Stomach (tissue), 9 donors: ENCODE measurements around the gene PCDH9. TPM values are rescaled to one million over a fixed set of nuclear protein-coding genes. Genes with fewer than 3 reads are reported as not detected.

Experiments used
- DNase-seq, 2 donors: peaks; one replicate each; pipeline versions ENCODE4 v3.0.0 to v3.0.0-alpha.2; 2013 to 2019
- H3K27ac ChIP-seq, 5 donors: fragments of 200-600 bp in 4 of 5; sonication (generic) in 4 of 5; one replicate each; pipeline ENCODE4 v1.5.1; 2013 to 2019; ENCODE audit warnings: mild to moderate bottlenecking in 1 of 5, moderate library complexity in 1 of 5
- H3K27me3 ChIP-seq, 3 donors: fragments of 200-600 bp; sonication (generic); one replicate each; pipeline ENCODE4 v1.5.1; 2017 to 2019; ENCODE audit warnings: mixed run types in 1 of 3
- H3K36me3 ChIP-seq, 4 donors: fragments of 200-600 bp; sonication (generic); 1 replicate in 3 of 4; 2 replicates in 1 of 4; pipeline ENCODE4 v1.5.1; 2016 to 2019
- H3K4me1 ChIP-seq, 4 donors: fragments of 200-600 bp; sonication (generic); one replicate each; pipeline ENCODE4 v1.5.1; 2016 to 2019
- H3K4me3 ChIP-seq, 4 donors: fragments of 200-600 bp; sonication (generic) in 3 of 4; one replicate each; pipeline ENCODE4 v1.5.1; 2016 to 2019; ENCODE audit warnings: mild to moderate bottlenecking in 1 of 4
- H3K9me3 ChIP-seq, 4 donors: fragments of 200-600 bp; sonication (generic); one replicate each; pipeline ENCODE4 v1.5.1; 2016 to 2019
- EP300 ChIP-seq: sonication (generic); formaldehyde crosslinking; IDR thresholded peaks from one replicate; pipeline ENCODE4 v1.6.1; 2017; ENCODE audit warnings: antibody characterized with exemption
- POLR2A ChIP-seq, 4 donors: fragments of 450-650 bp; IDR thresholded peaks; one replicate each; pipeline ENCODE4 v1.6.1; 2016; ENCODE audit warnings: antibody characterized with exemption in 4 of 4, control low read depth in 2 of 4, mild to moderate bottlenecking in 1 of 4, moderate library complexity in 1 of 4
- POLR2AphosphoS5 ChIP-seq, 3 donors: sonication (generic); formaldehyde crosslinking; IDR thresholded peaks; one replicate each; pipeline ENCODE4 v1.6.1; 2016; ENCODE audit warnings: antibody characterized with exemption in 3 of 3
- WGBS, 5 donors: extraction: QIAGEN DNeasy Blood & Tissue Kit in 3 of 5; methylation state at CpG; one replicate each; pipeline versions ENCODE4 v1.1.5 to v1.1.7; 2013 to 2018; 5-methylcytosine and 5-hydroxymethylcytosine counted together
- intact Hi-C: fragments of 100-400 bp; cut with DNase I; formaldehyde crosslinking; loops from one replicate; pipeline ENCODE4 v1.15.1; 2023; ENCODE audit warnings: low total_unique reads
- polyA plus RNA-seq, 3 donors: library from polyadenylated mRNA; stranded (reverse); fragments of 200-250 nt; gene quantifications; one replicate each; pipeline ENCODE4 v1.2.3, GENCODE V29; 2013
- total RNA-seq, 5 donors: library from RNA; depleted of rRNA; stranded (reverse); fragments of >200 nt; gene quantifications; one replicate each; pipeline versions ENCODE4 v1.1.0 to v1.2.3, GENCODE V29; 2014 to 2016
- TF ChIP-seq, protein P1 (sequence below), 7 experiments: fragments of 450-650 bp in 4 of 7; fragments of 200-600 bp in 3 of 7; sonication (generic) in 3 of 7; IDR thresholded peaks; one replicate each; pipeline ENCODE4 v1.5.1; 2016 to 2019; ENCODE audit warnings: antibody characterized with exemption in 7 of 7, control low read depth in 2 of 7, mild to moderate bottlenecking in 1 of 7
- donor health status: healthy with polysubstance abuse.
- donor health status: Bipolar disorder and iron deficiency.
- donor health status: healthy.

PCDH9 gene
- total and polyA plus RNA-seq, 8 donors: 0.40 to 36.2 (median 3.7) TPM

- Histone ChIP-seq H3K4me1 (peaks cover 0 to 7% (median 0%) of the 10 kb centered on the region in 4 donors), H3K27me3 (no peaks in the 10 kb centered on the region), H3K27ac (no peak overlapping the region), H3K9me3 (no peaks in the 10 kb centered on the region), H3K4me3 (no peak overlapping the region), H3K36me3 (no peaks in the 10 kb centered on the region)
- TF ChIP-seq POLR2A (IDR thresholded peaks at IDR 0.05) (no peak), EP300 (no peak), POLR2AphosphoS5 (IDR thresholded peaks at IDR 0.05) (no peak)
- TF ChIP-seq, protein P1, sequence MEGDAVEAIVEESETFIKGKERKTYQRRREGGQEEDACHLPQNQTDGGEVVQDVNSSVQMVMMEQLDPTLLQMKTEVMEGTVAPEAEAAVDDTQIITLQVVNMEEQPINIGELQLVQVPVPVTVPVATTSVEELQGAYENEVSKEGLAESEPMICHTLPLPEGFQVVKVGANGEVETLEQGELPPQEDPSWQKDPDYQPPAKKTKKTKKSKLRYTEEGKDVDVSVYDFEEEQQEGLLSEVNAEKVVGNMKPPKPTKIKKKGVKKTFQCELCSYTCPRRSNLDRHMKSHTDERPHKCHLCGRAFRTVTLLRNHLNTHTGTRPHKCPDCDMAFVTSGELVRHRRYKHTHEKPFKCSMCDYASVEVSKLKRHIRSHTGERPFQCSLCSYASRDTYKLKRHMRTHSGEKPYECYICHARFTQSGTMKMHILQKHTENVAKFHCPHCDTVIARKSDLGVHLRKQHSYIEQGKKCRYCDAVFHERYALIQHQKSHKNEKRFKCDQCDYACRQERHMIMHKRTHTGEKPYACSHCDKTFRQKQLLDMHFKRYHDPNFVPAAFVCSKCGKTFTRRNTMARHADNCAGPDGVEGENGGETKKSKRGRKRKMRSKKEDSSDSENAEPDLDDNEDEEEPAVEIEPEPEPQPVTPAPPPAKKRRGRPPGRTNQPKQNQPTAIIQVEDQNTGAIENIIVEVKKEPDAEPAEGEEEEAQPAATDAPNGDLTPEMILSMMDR (IDR thresholded peaks at IDR 0.05): no peak
- peak in 1 of 2 donors; percentile 7 for DNase-seq
- intact Hi-C loops: no loop called here
- WGBS, 5 donors: 69 to 88% (median 84%) methylated on average over 1 of the region's 1 CpG
Observed at GRCh38 chr13:66915596-66916185, 314.4 kb downstream of the PCDH9 start.

- Histone ChIP-seq H3K36me3 (no peaks in the 10 kb centered on the region), H3K4me3 (no peak overlapping the region), H3K9me3 (no peaks in the 10 kb centered on the region), H3K4me1 (peaks cover 0 to 7% (median 0%) of the 10 kb centered on the region in 4 donors), H3K27ac (no peak overlapping the region), H3K27me3 (no peaks in the 10 kb centered on the region)
- DNase-seq: no peak
- TF ChIP-seq EP300: no peak
- no peak for TF ChIP-seq POLR2A (IDR thresholded peaks at IDR 0.05)
- TF ChIP-seq, protein P1 (IDR thresholded peaks at IDR 0.05): no peak
- TF ChIP-seq POLR2AphosphoS5 (IDR thresholded peaks at IDR 0.05): no peak
- 62 to 80% (median 71%) methylated on average over 4 of the region's 4 CpGs for WGBS, 5 donors
- intact Hi-C loops: no loop called here
Observed at GRCh38 chr13:66914155-66914554, 316.0 kb downstream of the PCDH9 start.

- TF ChIP-seq EP300 (no peak), POLR2AphosphoS5 (IDR thresholded peaks at IDR 0.05) (no peak), POLR2A (IDR thresholded peaks at IDR 0.05) (no peak)
- TF ChIP-seq, protein P1 (IDR thresholded peaks at IDR 0.05): no peak
- no peak for DNase-seq
- Histone ChIP-seq H3K4me3 (no peak overlapping the region), H3K27ac (no peak overlapping the region), H3K4me1 (no peaks in the 10 kb centered on the region), H3K9me3 (no peaks in the 10 kb centered on the region), H3K36me3 (no peaks in the 10 kb centered on the region), H3K27me3 (no peaks in the 10 kb centered on the region)
- WGBS, 5 donors: 83 to 91% (median 88%) methylated on average over 4 of the region's 4 CpGs
- intact Hi-C loops: no loop called here
Observed at GRCh38 chr13:66911411-66911939, 318.7 kb downstream of the PCDH9 start.

GRCh38 chr13:66899955-66900354 is 330.2 kb downstream of the PCDH9 start:
- 21 to 58% (median 41%) methylated on average over 3 of the region's 3 CpGs for WGBS, 5 donors
- intact Hi-C loops: no loop called here
- DNase-seq: no peak
- TF ChIP-seq, protein P1 (IDR thresholded peaks at IDR 0.05): no peak
- no peak for TF ChIP-seq POLR2A (IDR thresholded peaks at IDR 0.05)
- TF ChIP-seq POLR2AphosphoS5 (IDR thresholded peaks at IDR 0.05): no peak
- no peak for TF ChIP-seq EP300
- Histone ChIP-seq H3K4me1 (no peaks in the 10 kb centered on the region), H3K36me3 (no peaks in the 10 kb centered on the region), H3K27me3 (no peaks in the 10 kb centered on the region), H3K9me3 (no peaks in the 10 kb centered on the region), H3K4me3 (no peak overlapping the region), H3K27ac (no peak overlapping the region)
